ENCODE measurements around the gene RNF207.

Gene RNF207

GRCh38 chr1:6263716-6264115 is 57.8 kb downstream of the RNF207 start:
- H3K27me3 ChIP-seq (ENCODE audit: control insufficient read depth, insufficient read depth, low read length), result peaks cover 25% of the 10 kb centered on the region
- no peak overlapping the region for H3K27ac ChIP-seq (ENCODE audit: low read depth, low read length)
- peaks cover 6% of the 10 kb centered on the region; the same call in 1 of the 2 replicates for H3K36me3 ChIP-seq (ENCODE audit: control insufficient read depth, insufficient read depth, low read length)
- H3K4me3 ChIP-seq (ENCODE audit: low read depth, low read length), result no peak overlapping the region
- peaks cover 7% of the 10 kb centered on the region; the same call in 1 of the 2 replicates for H3K4me1 ChIP-seq (ENCODE audit: control insufficient read depth, insufficient read depth, low read length)
- H3K9ac ChIP-seq (ENCODE audit: low read length), result no peak overlapping the region
- no peaks in the 10 kb centered on the region for H3K9me3 ChIP-seq (ENCODE audit: control insufficient read depth, insufficient read depth, low read depth, low read length)

- H3K4me1 ChIP-seq (ENCODE audit: control insufficient read depth, insufficient read depth, low read length), result peaks cover 7% of the 10 kb centered on the region; the same call in 1 of the 2 replicates
- peaks cover 11% of the 10 kb centered on the region; the same call in 1 of the 2 replicates for H3K27me3 ChIP-seq (ENCODE audit: control insufficient read depth, insufficient read depth, low read length)
- peaks cover 6% of the 10 kb centered on the region; the same call in 1 of the 2 replicates for H3K36me3 ChIP-seq (ENCODE audit: control insufficient read depth, insufficient read depth, low read length)
- H3K27ac ChIP-seq (ENCODE audit: low read depth, low read length), result no peak overlapping the region
- no peak overlapping the region for H3K4me3 ChIP-seq (ENCODE audit: low read depth, low read length)
- no peak overlapping the region for H3K9ac ChIP-seq (ENCODE audit: low read length)
- no peaks in the 10 kb centered on the region for H3K9me3 ChIP-seq (ENCODE audit: control insufficient read depth, insufficient read depth, low read depth, low read length)
Measured at GRCh38 chr1:6265151-6265550, 59.2 kb downstream of the RNF207 start.

- H3K9me3 ChIP-seq (ENCODE audit: control insufficient read depth, insufficient read depth, low read depth, low read length), result no peaks in the 10 kb centered on the region
- H3K27ac ChIP-seq (ENCODE audit: low read depth, low read length), result no peak overlapping the region
- peaks cover 6% of the 10 kb centered on the region; the same call in 1 of the 2 replicates for H3K36me3 ChIP-seq (ENCODE audit: control insufficient read depth, insufficient read depth, low read length)
- peaks cover 15% of the 10 kb centered on the region; the same call in 1 of the 2 replicates for H3K4me1 ChIP-seq (ENCODE audit: control insufficient read depth, insufficient read depth, low read length)
- H3K9ac ChIP-seq (ENCODE audit: low read length), result no peak overlapping the region
- no peak overlapping the region for H3K4me3 ChIP-seq (ENCODE audit: low read depth, low read length)
- H3K27me3 ChIP-seq (ENCODE audit: control insufficient read depth, insufficient read depth, low read length), result peaks cover 9% of the 10 kb centered on the region; the same call in 1 of the 2 replicates
Measured at GRCh38 chr1:6266641-6267040, 60.7 kb downstream of the RNF207 start.

DNA sequence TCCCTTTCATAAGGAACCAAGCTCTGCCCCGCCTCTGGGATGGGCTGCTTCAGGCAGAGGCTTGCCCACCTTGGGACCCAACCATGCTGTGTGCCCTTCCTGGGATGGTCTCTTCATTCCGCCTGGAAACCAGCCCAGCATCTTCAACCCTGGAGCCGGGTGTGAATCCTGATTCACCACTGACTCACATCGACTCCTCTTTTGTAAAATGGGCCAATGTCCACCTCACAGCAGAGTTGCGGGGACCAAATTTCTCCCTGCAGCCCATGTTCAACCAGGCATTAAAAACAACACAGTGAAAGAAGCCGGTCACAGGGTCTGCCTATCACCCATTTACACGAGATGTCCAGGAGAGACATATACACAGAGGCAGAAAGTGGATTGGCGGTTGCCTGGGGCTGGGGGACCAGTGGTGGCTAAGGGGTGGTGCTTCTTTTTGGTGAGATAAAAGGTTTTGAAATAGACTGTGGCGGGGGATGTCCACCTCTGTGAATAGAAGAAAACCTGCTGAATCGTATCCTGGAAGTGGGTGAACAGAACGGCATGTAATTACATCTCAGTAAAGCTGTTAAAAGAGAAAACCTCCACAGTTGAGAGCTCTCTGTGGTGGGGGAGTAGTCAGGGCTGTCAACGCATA is 61.9 kb downstream of the RNF207 start:
- Histone ChIP-seq H3K9ac (ENCODE audit: low read length) (no peak overlapping the region), H3K4me1 (ENCODE audit: control insufficient read depth, insufficient read depth, low read length) (peaks cover 22% of the 10 kb centered on the region; the same call in 1 of the 2 replicates), H3K27ac (ENCODE audit: low read depth, low read length) (no peak overlapping the region), H3K36me3 (ENCODE audit: control insufficient read depth, insufficient read depth, low read length) (peaks cover 6% of the 10 kb centered on the region; the same call in 1 of the 2 replicates), H3K4me3 (ENCODE audit: low read depth, low read length) (no peak overlapping the region), H3K27me3 (ENCODE audit: control insufficient read depth, insufficient read depth, low read length) (no peaks in the 10 kb centered on the region), H3K9me3 (ENCODE audit: control insufficient read depth, insufficient read depth, low read depth, low read length) (no peaks in the 10 kb centered on the region)

DNA sequence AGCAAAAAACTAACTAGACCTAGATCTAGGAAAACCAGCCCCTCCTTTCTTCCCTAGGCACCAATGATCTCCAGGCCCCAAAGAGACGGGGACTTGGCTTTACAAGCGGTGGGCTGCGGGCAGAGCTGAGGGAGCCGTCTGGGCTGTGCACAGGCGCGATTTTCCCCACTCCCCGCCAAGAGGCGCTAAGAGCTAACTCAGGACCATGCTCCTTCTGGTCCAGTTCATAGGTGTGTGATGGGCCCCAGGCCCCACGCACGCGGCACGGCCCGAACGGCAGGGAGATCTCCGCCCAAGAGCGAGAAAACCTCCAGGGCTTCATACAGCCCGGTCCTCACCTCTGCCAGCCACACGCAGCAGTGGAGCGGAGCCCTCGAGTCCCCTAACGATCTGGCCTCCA is 62.5 kb downstream of the RNF207 start:
- no peaks in the 10 kb centered on the region for H3K27me3 ChIP-seq (ENCODE audit: control insufficient read depth, insufficient read depth, low read length)
- H3K9me3 ChIP-seq (ENCODE audit: control insufficient read depth, insufficient read depth, low read depth, low read length), result no peaks in the 10 kb centered on the region
- H3K36me3 ChIP-seq (ENCODE audit: control insufficient read depth, insufficient read depth, low read length), result peaks cover 6% of the 10 kb centered on the region; the same call in 1 of the 2 replicates
- H3K27ac ChIP-seq (ENCODE audit: low read depth, low read length), result no peak overlapping the region
- no peak overlapping the region for H3K9ac ChIP-seq (ENCODE audit: low read length)
- peaks cover 28% of the 10 kb centered on the region for H3K4me1 ChIP-seq (ENCODE audit: control insufficient read depth, insufficient read depth, low read length)
- H3K4me3 ChIP-seq (ENCODE audit: low read depth, low read length), result no peak overlapping the region

DNA sequence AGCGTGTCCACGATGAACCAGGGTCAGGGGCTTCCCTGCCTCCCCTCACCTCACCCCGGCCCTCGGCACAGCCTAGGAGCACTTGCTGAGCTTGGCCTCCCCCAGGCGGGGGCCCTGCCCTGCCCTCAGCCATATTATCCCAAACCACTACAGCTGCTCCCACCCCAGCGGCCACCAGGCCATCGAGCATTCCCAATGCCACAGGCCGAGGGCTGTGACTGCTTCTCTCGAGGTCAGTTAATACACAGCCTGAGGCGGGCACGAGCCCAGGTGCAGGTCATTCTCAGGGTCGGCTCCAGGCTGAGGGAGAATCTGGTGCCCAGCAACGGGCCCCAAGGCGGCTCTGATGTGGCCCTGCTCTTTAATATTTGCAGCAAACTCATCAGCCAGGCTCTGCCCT is 63.4 kb downstream of the RNF207 start:
- no peak overlapping the region for H3K27ac ChIP-seq (ENCODE audit: low read depth, low read length)
- peaks cover 37% of the 10 kb centered on the region for H3K4me1 ChIP-seq (ENCODE audit: control insufficient read depth, insufficient read depth, low read length)
- no peaks in the 10 kb centered on the region for H3K9me3 ChIP-seq (ENCODE audit: control insufficient read depth, insufficient read depth, low read depth, low read length)
- H3K4me3 ChIP-seq (ENCODE audit: low read depth, low read length), result no peak overlapping the region
- H3K27me3 ChIP-seq (ENCODE audit: control insufficient read depth, insufficient read depth, low read length), result no peaks in the 10 kb centered on the region
- H3K36me3 ChIP-seq (ENCODE audit: control insufficient read depth, insufficient read depth, low read length), result peaks cover 2% of the 10 kb centered on the region; the same call in 1 of the 2 replicates
- H3K9ac ChIP-seq (ENCODE audit: low read length), result no peak overlapping the region

DNA sequence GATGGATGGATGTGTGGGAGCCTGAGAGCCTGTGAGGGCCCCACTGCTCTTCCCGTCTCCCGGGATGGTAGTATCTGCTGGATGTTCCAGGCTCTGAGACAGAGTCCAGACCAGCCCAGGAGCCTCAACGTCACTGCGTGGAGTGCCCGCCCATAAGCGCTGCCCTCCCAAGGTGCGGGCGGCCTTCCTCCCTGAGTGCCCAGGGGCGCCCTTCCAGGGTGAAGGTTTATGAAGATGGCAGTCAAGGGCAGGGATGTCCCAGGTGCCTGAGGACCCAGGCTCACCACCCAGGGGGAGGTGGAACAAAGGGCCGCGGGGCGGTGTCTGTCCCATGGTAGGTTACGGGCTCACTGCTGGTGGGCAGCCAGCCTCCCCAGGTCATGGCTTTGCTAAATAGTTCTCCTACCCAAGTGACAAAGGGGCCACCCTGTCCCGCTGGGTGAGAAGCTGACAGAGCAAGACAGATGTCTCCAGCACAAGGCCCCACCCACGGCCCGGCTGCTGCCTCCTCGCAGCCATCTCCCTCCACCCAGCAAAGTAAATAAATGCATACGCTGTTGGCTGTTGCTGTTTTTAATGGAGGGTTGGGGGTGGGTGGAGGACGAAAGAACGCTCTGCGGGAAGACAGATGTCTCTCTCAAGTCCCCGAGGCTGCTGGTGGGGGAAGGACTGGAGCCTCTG is 63.9 kb downstream of the RNF207 start:
- Histone ChIP-seq H3K27ac (ENCODE audit: low read depth, low read length) (no peak overlapping the region), H3K4me3 (ENCODE audit: low read depth, low read length) (no peak overlapping the region), H3K27me3 (ENCODE audit: control insufficient read depth, insufficient read depth, low read length) (no peaks in the 10 kb centered on the region), H3K9me3 (ENCODE audit: control insufficient read depth, insufficient read depth, low read depth, low read length) (no peaks in the 10 kb centered on the region), H3K4me1 (ENCODE audit: control insufficient read depth, insufficient read depth, low read length) (peaks cover 39% of the 10 kb centered on the region), H3K9ac (ENCODE audit: low read length) (no peak overlapping the region), H3K36me3 (ENCODE audit: control insufficient read depth, insufficient read depth, low read length) (no peaks in the 10 kb centered on the region)

DNA sequence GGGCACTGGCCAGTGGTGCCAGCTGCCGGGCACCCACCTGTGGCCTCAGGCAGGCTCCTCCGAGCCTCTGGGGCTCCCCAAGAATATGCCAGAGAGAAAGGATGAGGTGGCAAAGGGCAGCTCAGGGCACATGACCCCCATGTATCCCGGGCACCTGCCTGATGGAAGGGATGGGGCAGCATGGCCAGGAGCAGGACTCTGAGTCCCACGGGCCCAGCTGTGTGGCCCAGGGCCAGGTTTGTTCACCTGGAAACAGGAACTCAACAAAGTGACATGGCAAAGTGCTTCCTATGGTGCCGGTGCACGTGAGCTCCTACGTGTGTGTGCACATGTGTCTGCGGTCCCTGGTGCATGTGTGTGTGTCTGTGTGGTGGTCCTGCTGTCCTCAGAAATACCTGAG is 64.5 kb downstream of the RNF207 start:
- Histone ChIP-seq H3K4me3 (ENCODE audit: low read depth, low read length) (no peak overlapping the region), H3K27ac (ENCODE audit: low read depth, low read length) (no peak overlapping the region), H3K4me1 (ENCODE audit: control insufficient read depth, insufficient read depth, low read length) (peaks cover 43% of the 10 kb centered on the region), H3K27me3 (ENCODE audit: control insufficient read depth, insufficient read depth, low read length) (no peaks in the 10 kb centered on the region), H3K36me3 (ENCODE audit: control insufficient read depth, insufficient read depth, low read length) (no peaks in the 10 kb centered on the region), H3K9ac (ENCODE audit: low read length) (no peak overlapping the region), H3K9me3 (ENCODE audit: control insufficient read depth, insufficient read depth, low read depth, low read length) (no peaks in the 10 kb centered on the region)

Measured in HUES6 (cell line).